IPS DF 19.7 (cell line): ENCODE measurements around the gene PLEKHA1.

ENCODE experiments used
- DNase-seq: peaks from one replicate; pipeline ENCODE4 v3.0.0-alpha.2; 2013; ENCODE audit warnings: low read depth, low spot score

PLEKHA1 gene

GRCh38 chr10:122422266-122422989 lies 47.9 kb downstream of the PLEKHA1 start:
- DNase-seq = no peak

GRCh38 chr10:122424059-122424458 lies 49.6 kb downstream of the PLEKHA1 start:
- DNase-seq = no peak

GRCh38 chr10:122426829-122427228 lies 52.3 kb downstream of the PLEKHA1 start:
- no peak for DNase-seq

- DNase-seq = no peak
Measured at GRCh38 chr10:122427280-122427679, 52.8 kb downstream of the PLEKHA1 start.

GRCh38 chr10:122435212-122435827 lies 60.8 kb downstream of the PLEKHA1 start:
- no peak for DNase-seq

- no peak for DNase-seq
Measured at GRCh38 chr10:122441961-122442360, 67.5 kb downstream of the PLEKHA1 start.

- no peak for DNase-seq
Measured at GRCh38 chr10:122445469-122445868, 71.0 kb downstream of the PLEKHA1 start.

GRCh38 chr10:122445904-122446303 lies 71.4 kb downstream of the PLEKHA1 start:
- DNase-seq = no peak

- no peak for DNase-seq
Measured at GRCh38 chr10:122446668-122447423, 72.3 kb downstream of the PLEKHA1 start.

- DNase-seq = no peak
Measured at GRCh38 chr10:122448600-122448999, 74.1 kb downstream of the PLEKHA1 start.

- no peak for DNase-seq
Measured at GRCh38 chr10:122449153-122449552, 74.6 kb downstream of the PLEKHA1 start.

- no peak for DNase-seq
Measured at GRCh38 chr10:122450353-122450990, 76.0 kb downstream of the PLEKHA1 start.

- no peak for DNase-seq
Measured at GRCh38 chr10:122454071-122454470, 79.6 kb downstream of the PLEKHA1 start.

GRCh38 chr10:122454603-122455080 lies 80.1 kb downstream of the PLEKHA1 start, which contains the start of gene ARMS2:
Gene ARMS2, plus strand, starts transcription at chr10:122454653. Its CDS starts 75 bp downstream, at chr10:122454728.
- DNase-seq = no peak

GRCh38 chr10:122455376-122456079 lies 81.0 kb downstream of the PLEKHA1 start:
- no peak for DNase-seq

- no peak for DNase-seq
Measured at GRCh38 chr10:122457934-122458333, 83.4 kb downstream of the PLEKHA1 start.

- no peak for DNase-seq
Measured at GRCh38 chr10:122458693-122459092, 84.2 kb downstream of the PLEKHA1 start.

- DNase-seq = no peak
Measured at GRCh38 chr10:122459561-122460273, 85.2 kb downstream of the PLEKHA1 start.

- DNase-seq = no peak
Measured at GRCh38 chr10:122460891-122461293, 86.4 kb downstream of the PLEKHA1 start.

GRCh38 chr10:122461367-122461728 lies 86.8 kb downstream of the PLEKHA1 start, which contains the start of gene HTRA1:
Gene HTRA1, plus strand, starts transcription at chr10:122461553. Its CDS starts 100 bp downstream, at chr10:122461653.
- DNase-seq = no peak
